Peyer's patch (tissue), 4 donors: ENCODE results near the gene SPECC1L. TPM values are rescaled to one million over a fixed set of nuclear protein-coding genes. Genes with fewer than 3 reads are reported as not detected.

Experiments used
- DNase-seq, 3 donors: peaks; one replicate each; pipeline ENCODE4 v3.0.0-alpha.2; 2017 to 2019
- H3K27ac ChIP-seq, 4 donors: fragments of 200-600 bp; sonication (generic); one replicate each; pipeline ENCODE4 v1.5.1; 2016 to 2019
- H3K27me3 ChIP-seq, 2 donors: fragments of 200-600 bp; sonication (generic); one replicate each; pipeline ENCODE4 v1.5.1; 2019
- H3K36me3 ChIP-seq, 3 donors: fragments of 200-600 bp; sonication (generic); one replicate each; pipeline ENCODE4 v1.5.1; 2016 to 2019
- H3K4me1 ChIP-seq, 4 donors: fragments of 200-600 bp; sonication (generic); one replicate each; pipeline ENCODE4 v1.5.1; 2016 to 2019
- H3K4me3 ChIP-seq, 4 donors: fragments of 200-600 bp; sonication (generic); 1 replicate in 3 of 4; 2 replicates in 1 of 4; pipeline ENCODE4 v1.5.1; 2016 to 2019; ENCODE audit warnings: mild to moderate bottlenecking in 1 of 4
- H3K9me3 ChIP-seq, 4 donors: fragments of 200-600 bp; sonication (generic); one replicate each; pipeline ENCODE4 v1.5.1; 2016 to 2019; ENCODE audit warnings: mild to moderate bottlenecking in 1 of 4
- CTCF ChIP-seq, 6 experiments: fragments of 450-650 bp in 4 of 6; fragments of 200-600 bp in 2 of 6; sonication (generic) in 1 of 6; IDR thresholded peaks; one replicate each; pipeline ENCODE4 v1.5.1; 2017 to 2019; ENCODE audit warnings: antibody characterized with exemption in 6 of 6, mild to moderate bottlenecking in 3 of 6, moderate library complexity in 1 of 6
- POLR2A ChIP-seq, 2 donors: fragments of 450-650 bp; IDR thresholded peaks; one replicate each; pipeline ENCODE4 v1.5.1; 2017; ENCODE audit warnings: antibody characterized with exemption in 2 of 2, mild to moderate bottlenecking in 2 of 2, moderate library complexity in 2 of 2
- total RNA-seq, 4 donors: library from RNA; depleted of rRNA; stranded (reverse); fragments of >200 nt; gene quantifications; one replicate each; pipeline ENCODE4 v1.1.0, GENCODE V29; 2016

SPECC1L gene
- total RNA-seq, 4 donors from 2014 or later: 24.2 to 147 (median 34.4) TPM

GRCh38 chr22:24302591-24302990, 32.0 kb downstream of the SPECC1L start:
- Histone ChIP-seq H3K36me3 (no peaks in the 10 kb centered on the region), H3K4me1 (peaks cover 0 to 43% (median 7%) of the 10 kb centered on the region in 4 donors), H3K27ac (peak overlapping the region in 3 of 4 donors; percentile 58 to 89 (median 81)), H3K9me3 (no peaks in the 10 kb centered on the region), H3K4me3 (no peak overlapping the region), H3K27me3 (no peaks in the 10 kb centered on the region)
- no peak for DNase-seq
- no peak for TF ChIP-seq CTCF (IDR thresholded peaks at IDR 0.05)
- no peak for TF ChIP-seq POLR2A (IDR thresholded peaks at IDR 0.05)

GRCh38 chr22:24303007-24303406, 32.4 kb downstream of the SPECC1L start:
- no peak for TF ChIP-seq CTCF (IDR thresholded peaks at IDR 0.05)
- no peak for TF ChIP-seq POLR2A (IDR thresholded peaks at IDR 0.05)
- H3K9me3 ChIP-seq: no peaks in the 10 kb centered on the region
- H3K4me3 ChIP-seq: no peak overlapping the region
- DNase-seq: no peak
- H3K4me1 ChIP-seq: peaks cover 0 to 43% (median 7%) of the 10 kb centered on the region in 4 donors
- H3K36me3 ChIP-seq: no peaks in the 10 kb centered on the region
- H3K27ac ChIP-seq: peak overlapping the region in 3 of 4 donors; percentile 58 to 89 (median 81)
- H3K27me3 ChIP-seq: no peaks in the 10 kb centered on the region

- Histone ChIP-seq H3K36me3 (no peaks in the 10 kb centered on the region), H3K4me3 (no peak overlapping the region), H3K27me3 (no peaks in the 10 kb centered on the region), H3K4me1 (peaks cover 0 to 43% (median 7%) of the 10 kb centered on the region in 4 donors), H3K9me3 (no peaks in the 10 kb centered on the region), H3K27ac (peak overlapping the region in 3 of 4 donors; percentile 30 to 89 (median 81))
- peak in 1 of 2 donors; percentile 13 for TF ChIP-seq POLR2A (IDR thresholded peaks at IDR 0.05)
- no peak for TF ChIP-seq CTCF (IDR thresholded peaks at IDR 0.05)
- DNase-seq: peak in 1 of 3 donors; percentile 58
These were observed 33.5 kb downstream of the SPECC1L start for GRCh38 chr22:24304062-24304675.

- no peak for DNase-seq
- no peaks in the 10 kb centered on the region for H3K36me3 ChIP-seq
- no peak overlapping the region for H3K4me3 ChIP-seq
- no peak for TF ChIP-seq POLR2A (IDR thresholded peaks at IDR 0.05)
- TF ChIP-seq CTCF (IDR thresholded peaks at IDR 0.05): no peak
- no peaks in the 10 kb centered on the region for H3K27me3 ChIP-seq
- H3K9me3 ChIP-seq: no peaks in the 10 kb centered on the region
- H3K4me1 ChIP-seq: peaks cover 0 to 43% (median 7%) of the 10 kb centered on the region in 4 donors
- H3K27ac ChIP-seq: peak overlapping the region in 3 of 4 donors; percentile 30 to 89 (median 81)
These were observed 34.6 kb downstream of the SPECC1L start for GRCh38 chr22:24305260-24305692.

- TF ChIP-seq CTCF (IDR thresholded peaks at IDR 0.05) (no peak), POLR2A (IDR thresholded peaks at IDR 0.05) (no peak)
- H3K4me3 ChIP-seq: no peak overlapping the region
- H3K27me3 ChIP-seq: no peaks in the 10 kb centered on the region
- H3K27ac ChIP-seq: no peak overlapping the region
- no peak for DNase-seq
- no peaks in the 10 kb centered on the region for H3K4me1 ChIP-seq
- peaks cover 0 to 32% (median 0%) of the 10 kb centered on the region in 3 donors for H3K36me3 ChIP-seq
- H3K9me3 ChIP-seq: no peaks in the 10 kb centered on the region
These were observed 40.3 kb downstream of the SPECC1L start for GRCh38 chr22:24310969-24311368.
